ENCODE measurements around the gene MEIS1. TPM values are rescaled to one million over a fixed set of nuclear protein-coding genes. Genes with fewer than 3 reads are reported as not detected.

The MEIS1 gene
- total and polyA plus RNA-seq, 2 experiments from 2014 or later = 0.16 to 0.28 TPM

DNA sequence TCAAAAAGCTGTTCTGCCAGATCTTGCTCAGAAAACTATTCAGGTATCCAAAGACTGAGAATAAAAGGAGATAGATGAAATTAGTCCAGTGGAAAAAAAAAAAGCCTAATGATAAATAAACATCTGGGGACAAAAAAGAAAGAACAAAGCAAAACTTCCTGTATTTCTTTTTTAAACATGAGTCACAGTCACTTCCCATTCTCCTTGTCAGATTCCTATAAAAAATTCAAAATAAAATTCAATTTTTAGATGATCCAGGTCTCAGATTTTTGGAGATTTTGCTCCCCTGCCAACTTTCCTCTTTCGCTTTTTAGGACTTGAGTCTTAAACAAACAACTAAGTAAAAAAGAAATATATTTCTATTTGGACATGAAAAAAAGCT lies 127.4 kb downstream of the MEIS1 start:
- Mint-ChIP-seq H3K4me3 (no peak overlapping the region), H3K4me1 (peaks cover 22% of the 10 kb centered on the region), H3K27ac (peak overlapping the region; percentile 72), H3K27me3 (ENCODE audit: insufficient read depth, low read depth, poor library complexity) (no peaks in the 10 kb centered on the region), H3K36me3 (ENCODE audit: low read depth) (no peaks in the 10 kb centered on the region), H3K9me3 (no peaks in the 10 kb centered on the region)
- no peak overlapping the region for H3K4me2 ChIP-seq
- no peaks in the 10 kb centered on the region for H4K20me1 ChIP-seq (replicated peaks; ENCODE audit: insufficient read depth)
- ATAC-seq (no peak), DNase-seq (ENCODE audit: low spot score) (no peak)
- H3K4me3 ChIP-seq = no peak overlapping the region
- H3F3A ChIP-seq (replicated peaks; ENCODE audit: low read depth) = no peaks in the 10 kb centered on the region
- H3K27me3 ChIP-seq (ENCODE audit: insufficient read depth) = no peaks in the 10 kb centered on the region
- H2AFZ ChIP-seq = no peak overlapping the region
- peaks cover 20% of the 10 kb centered on the region for H3K4me1 ChIP-seq (ENCODE audit: insufficient read depth)
- TF ChIP-seq ZNF114 (CRISPR knock-in tag; IDR thresholded peaks at IDR 0.05) = no peak
- TF ChIP-seq ZNF462 (CRISPR knock-in tag; IDR thresholded peaks at IDR 0.05) = no peak
- TF ChIP-seq JUNB (IDR thresholded peaks at IDR 0.05; ENCODE audit: unreplicated experiment) = no peak
- no peak for TF ChIP-seq EZH2 (IDR thresholded peaks at IDR 0.05; ENCODE audit: low read depth, unreplicated experiment)
- no peak for TF ChIP-seq STAT1 (IDR thresholded peaks at IDR 0.05; ENCODE audit: unreplicated experiment)
- no peak for TF ChIP-seq CTCF (conservative IDR thresholded peaks at IDR 0.05; ENCODE audit: low read depth in 2 of 2)
- TF ChIP-seq ZNF331 (CRISPR knock-in tag; IDR thresholded peaks at IDR 0.05; ENCODE audit: low read depth) = no peak
- TF ChIP-seq, protein P1, sequence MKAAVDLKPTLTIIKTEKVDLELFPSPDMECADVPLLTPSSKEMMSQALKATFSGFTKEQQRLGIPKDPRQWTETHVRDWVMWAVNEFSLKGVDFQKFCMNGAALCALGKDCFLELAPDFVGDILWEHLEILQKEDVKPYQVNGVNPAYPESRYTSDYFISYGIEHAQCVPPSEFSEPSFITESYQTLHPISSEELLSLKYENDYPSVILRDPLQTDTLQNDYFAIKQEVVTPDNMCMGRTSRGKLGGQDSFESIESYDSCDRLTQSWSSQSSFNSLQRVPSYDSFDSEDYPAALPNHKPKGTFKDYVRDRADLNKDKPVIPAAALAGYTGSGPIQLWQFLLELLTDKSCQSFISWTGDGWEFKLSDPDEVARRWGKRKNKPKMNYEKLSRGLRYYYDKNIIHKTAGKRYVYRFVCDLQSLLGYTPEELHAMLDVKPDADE (IDR thresholded peaks at IDR 0.05) = no peak
- no peak overlapping the region for H3K27ac ChIP-seq (ENCODE audit: low read depth)
- no peaks in the 10 kb centered on the region for H3K9me2 ChIP-seq (ENCODE audit: insufficient read depth)
- no peaks in the 10 kb centered on the region for H3K36me3 ChIP-seq (ENCODE audit: insufficient read depth)
- H3K79me2 ChIP-seq (replicated peaks; ENCODE audit: insufficient read depth) = no peaks in the 10 kb centered on the region
